Activated T-cell treated with anti-CD3 and anti-CD28 coated beads, Interleukin-2, amount 50 U/mL, for 24 hours (primary cell): Measurements from ENCODE around the gene YPEL2.

ENCODE experiments used
- DNase-seq: peaks from one replicate; pipeline ENCODE4 v3.0.0-alpha.2; 2020
- H3K27ac Mint-ChIP-seq: 2 replicates; pipeline ENCODE4 v1.8.0; 2020; ENCODE audit warnings: mild to moderate bottlenecking, mixed read lengths
- H3K27me3 Mint-ChIP-seq: 2 replicates; pipeline ENCODE4 v1.8.0; 2020; ENCODE audit warnings: mixed read lengths
- H3K36me3 Mint-ChIP-seq: 2 replicates; pipeline ENCODE4 v1.8.0; 2020; ENCODE audit warnings: low read depth, mixed read lengths
- H3K4me1 Mint-ChIP-seq: 2 replicates; pipeline ENCODE4 v1.8.0; 2020; ENCODE audit warnings: low read depth, mixed read lengths
- H3K4me3 Mint-ChIP-seq: 2 replicates; pipeline ENCODE4 v1.8.0; 2020; ENCODE audit warnings: mild to moderate bottlenecking, moderate library complexity, mixed read lengths
- H3K9me3 Mint-ChIP-seq: 2 replicates; pipeline ENCODE4 v1.8.0; 2020; ENCODE audit warnings: mixed read lengths

Gene YPEL2

GRCh38 chr17:59413014-59413766, 81.7 kb downstream of the YPEL2 start:
- no peak overlapping the region for H3K4me3 Mint-ChIP-seq
- no peak for DNase-seq
- H3K27ac Mint-ChIP-seq = peak overlapping the region; percentile 44
- H3K27me3 Mint-ChIP-seq = no peaks in the 10 kb centered on the region
- peaks cover 6% of the 10 kb centered on the region for H3K9me3 Mint-ChIP-seq
- no peaks in the 10 kb centered on the region for H3K36me3 Mint-ChIP-seq
- H3K4me1 Mint-ChIP-seq = peaks cover 16% of the 10 kb centered on the region

DNA sequence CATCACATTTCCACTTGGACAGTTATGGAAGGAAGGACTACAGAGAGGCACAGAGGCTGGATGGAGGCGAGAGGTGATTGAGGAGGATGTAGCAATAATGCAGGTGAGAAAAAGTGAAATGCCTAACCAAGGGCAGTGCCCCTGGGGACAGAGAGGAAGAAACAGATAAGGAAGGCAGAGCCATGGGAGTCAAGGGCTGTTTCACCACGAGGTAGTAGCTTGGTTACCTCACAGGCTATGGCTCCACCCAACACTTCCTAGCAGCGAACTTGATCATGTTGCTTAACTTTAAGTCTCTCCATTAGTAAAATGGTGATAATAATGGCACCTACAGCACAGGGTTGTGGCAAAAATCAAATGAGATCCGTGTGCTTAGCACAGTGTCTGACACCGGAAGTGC, 83.9 kb downstream of the YPEL2 start:
- Mint-ChIP-seq H3K4me1 (peaks cover 16% of the 10 kb centered on the region), H3K36me3 (no peaks in the 10 kb centered on the region), H3K27me3 (no peaks in the 10 kb centered on the region), H3K4me3 (no peak overlapping the region), H3K9me3 (no peaks in the 10 kb centered on the region), H3K27ac (no peak overlapping the region)
- DNase-seq = no peak

- no peak overlapping the region for H3K4me3 Mint-ChIP-seq
- H3K27ac Mint-ChIP-seq = no peak overlapping the region
- no peak for DNase-seq
- no peaks in the 10 kb centered on the region for H3K9me3 Mint-ChIP-seq
- no peaks in the 10 kb centered on the region for H3K36me3 Mint-ChIP-seq
- H3K4me1 Mint-ChIP-seq = peaks cover 16% of the 10 kb centered on the region
- no peaks in the 10 kb centered on the region for H3K27me3 Mint-ChIP-seq
These were observed 84.7 kb downstream of the YPEL2 start for GRCh38 chr17:59416184-59416583.

GRCh38 chr17:59417452-59417851, 86.0 kb downstream of the YPEL2 start:
- no peak overlapping the region for H3K27ac Mint-ChIP-seq
- no peak overlapping the region for H3K4me3 Mint-ChIP-seq
- no peaks in the 10 kb centered on the region for H3K27me3 Mint-ChIP-seq
- DNase-seq = no peak
- no peaks in the 10 kb centered on the region for H3K36me3 Mint-ChIP-seq
- H3K4me1 Mint-ChIP-seq = peaks cover 16% of the 10 kb centered on the region
- H3K9me3 Mint-ChIP-seq = no peaks in the 10 kb centered on the region

GRCh38 chr17:59418732-59419166, 87.3 kb downstream of the YPEL2 start:
- no peak for DNase-seq
- H3K36me3 Mint-ChIP-seq = no peaks in the 10 kb centered on the region

GRCh38 chr17:59420901-59421300, 89.4 kb downstream of the YPEL2 start:
- no peaks in the 10 kb centered on the region for H3K9me3 Mint-ChIP-seq
- H3K4me3 Mint-ChIP-seq = no peak overlapping the region
- no peaks in the 10 kb centered on the region for H3K27me3 Mint-ChIP-seq
- peaks cover 11% of the 10 kb centered on the region for H3K4me1 Mint-ChIP-seq
- no peaks in the 10 kb centered on the region for H3K36me3 Mint-ChIP-seq
- DNase-seq = no peak
- no peak overlapping the region for H3K27ac Mint-ChIP-seq

More at GRCh38 chr17:59418732-59419166, 87.3 kb downstream of the YPEL2 start:
- H3K4me1 Mint-ChIP-seq = peaks cover 7% of the 10 kb centered on the region
- no peaks in the 10 kb centered on the region for H3K9me3 Mint-ChIP-seq
- no peak overlapping the region for H3K4me3 Mint-ChIP-seq
- no peak overlapping the region for H3K27ac Mint-ChIP-seq
- H3K27me3 Mint-ChIP-seq = no peaks in the 10 kb centered on the region

DNA sequence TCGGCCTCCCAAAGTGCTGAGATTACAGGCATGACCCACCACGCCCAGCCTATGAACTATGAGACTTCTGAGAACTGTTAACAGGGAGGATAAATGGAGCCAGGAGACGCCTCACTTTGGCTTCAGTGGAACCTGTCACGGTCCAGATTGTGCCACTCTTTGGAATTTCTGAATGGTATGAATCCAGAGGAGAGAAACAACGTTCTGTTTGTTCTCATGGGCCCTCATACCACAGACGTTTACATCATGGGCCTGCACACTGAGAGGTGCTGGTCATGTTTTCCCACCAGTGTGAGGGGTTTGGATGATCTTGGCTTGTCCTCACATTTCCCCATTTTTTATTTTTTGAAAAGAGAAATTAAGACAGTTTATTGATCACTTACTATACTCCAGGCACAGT, 90.3 kb downstream of the YPEL2 start:
- no peaks in the 10 kb centered on the region for H3K9me3 Mint-ChIP-seq
- no peak for DNase-seq
- H3K27ac Mint-ChIP-seq = no peak overlapping the region
- no peak overlapping the region for H3K4me3 Mint-ChIP-seq
- H3K27me3 Mint-ChIP-seq = no peaks in the 10 kb centered on the region
- H3K36me3 Mint-ChIP-seq = no peaks in the 10 kb centered on the region
- H3K4me1 Mint-ChIP-seq = peaks cover 9% of the 10 kb centered on the region

GRCh38 chr17:59423137-59423724, 91.8 kb downstream of the YPEL2 start:
- peaks cover 22% of the 10 kb centered on the region for H3K4me1 Mint-ChIP-seq
- no peaks in the 10 kb centered on the region for H3K36me3 Mint-ChIP-seq
- no peaks in the 10 kb centered on the region for H3K9me3 Mint-ChIP-seq
- DNase-seq = no peak
- no peaks in the 10 kb centered on the region for H3K27me3 Mint-ChIP-seq
- H3K4me3 Mint-ChIP-seq = no peak overlapping the region
- no peak overlapping the region for H3K27ac Mint-ChIP-seq

DNA sequence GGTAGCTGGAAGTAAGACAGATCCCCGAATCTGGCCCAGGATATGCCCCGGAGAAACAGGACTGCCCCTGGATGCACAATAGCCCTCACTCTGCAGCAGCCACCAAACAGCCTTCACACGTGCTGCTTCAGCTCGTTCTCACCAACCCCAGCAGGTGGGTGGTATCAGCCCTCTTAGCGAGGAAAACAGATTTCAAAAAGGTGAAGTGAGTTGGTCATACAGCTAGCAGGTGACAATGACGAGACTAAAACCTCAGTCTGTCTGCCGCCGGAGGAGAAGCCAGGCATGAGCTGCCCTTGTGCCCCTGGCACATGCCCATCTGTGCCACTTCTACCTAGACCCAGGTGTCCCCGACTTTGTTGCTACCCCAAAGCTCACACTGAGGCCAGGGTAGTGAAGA, 92.4 kb downstream of the YPEL2 start:
- no peaks in the 10 kb centered on the region for H3K9me3 Mint-ChIP-seq
- no peak overlapping the region for H3K4me3 Mint-ChIP-seq
- H3K4me1 Mint-ChIP-seq = peaks cover 22% of the 10 kb centered on the region
- DNase-seq = no peak
- H3K27me3 Mint-ChIP-seq = no peaks in the 10 kb centered on the region
- no peaks in the 10 kb centered on the region for H3K36me3 Mint-ChIP-seq
- H3K27ac Mint-ChIP-seq = no peak overlapping the region

DNA sequence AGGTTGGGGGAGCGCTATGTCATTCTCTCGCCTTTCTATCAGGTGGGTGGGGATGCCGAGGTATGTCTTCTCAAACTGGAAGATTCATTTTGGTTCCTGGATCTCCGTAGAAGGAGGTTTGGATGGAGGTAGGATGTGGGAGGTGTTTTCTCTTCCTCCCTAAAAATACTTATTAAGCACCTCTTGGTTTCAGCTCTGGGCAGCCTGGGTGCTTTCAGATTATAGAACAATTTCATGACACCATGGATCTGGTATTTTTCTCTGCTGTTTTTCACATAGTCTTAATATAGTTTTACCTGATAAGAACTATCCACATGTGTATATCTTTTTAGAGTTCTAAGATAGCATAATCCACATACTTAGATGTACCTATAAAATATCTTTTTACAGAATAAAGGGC, 92.9 kb downstream of the YPEL2 start:
- no peak for DNase-seq

DNA sequence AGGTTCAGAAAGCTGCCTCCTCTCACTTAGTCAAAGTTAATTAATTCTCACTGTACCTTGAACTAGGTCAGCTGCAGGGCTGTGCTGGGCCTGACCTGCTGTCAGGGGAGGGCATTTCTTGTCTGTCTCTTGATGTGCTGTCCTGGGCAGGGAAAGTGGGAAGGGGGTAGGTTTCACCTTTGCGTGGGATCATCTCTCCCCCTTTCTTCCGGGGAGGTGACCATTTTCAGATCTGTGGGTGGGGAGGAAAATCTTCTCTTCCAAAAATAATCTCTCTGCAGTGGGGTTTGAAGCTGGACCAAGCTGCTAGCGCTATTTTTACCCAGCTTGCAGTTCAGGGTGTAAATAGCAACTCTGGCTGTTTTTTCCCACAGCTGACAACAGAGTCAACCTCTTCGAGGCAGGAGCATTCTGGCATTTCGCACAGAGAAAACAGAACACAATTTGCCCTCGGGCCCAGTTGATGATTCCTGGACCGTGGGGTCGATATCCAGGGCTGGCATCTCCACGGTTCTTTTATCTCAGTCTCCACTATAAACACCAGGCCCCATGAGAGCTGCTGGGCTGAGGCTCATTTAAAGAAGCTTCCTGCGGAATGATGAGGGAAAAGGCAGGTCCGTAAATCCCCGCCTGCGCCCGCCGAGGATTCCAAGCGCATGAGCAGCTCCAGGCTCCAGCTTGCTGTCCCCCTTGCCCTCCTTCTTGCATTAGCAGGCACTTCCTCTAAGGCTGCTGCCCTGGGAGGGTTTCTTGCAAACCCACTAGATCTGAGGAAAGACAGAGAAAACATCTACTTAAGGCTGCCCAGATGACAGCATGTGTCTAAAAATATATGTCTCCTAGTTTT, 93.9 kb downstream of the YPEL2 start:
- H3K36me3 Mint-ChIP-seq = no peaks in the 10 kb centered on the region
- H3K27ac Mint-ChIP-seq = no peak overlapping the region
- no peak overlapping the region for H3K4me3 Mint-ChIP-seq
- no peaks in the 10 kb centered on the region for H3K27me3 Mint-ChIP-seq
- no peaks in the 10 kb centered on the region for H3K9me3 Mint-ChIP-seq
- H3K4me1 Mint-ChIP-seq = peaks cover 22% of the 10 kb centered on the region
- DNase-seq = no peak

More for the DNA sequence above, 92.9 kb downstream of the YPEL2 start:
- peaks cover 22% of the 10 kb centered on the region for H3K4me1 Mint-ChIP-seq
- no peaks in the 10 kb centered on the region for H3K27me3 Mint-ChIP-seq
- H3K27ac Mint-ChIP-seq = no peak overlapping the region
- H3K9me3 Mint-ChIP-seq = no peaks in the 10 kb centered on the region
- no peaks in the 10 kb centered on the region for H3K36me3 Mint-ChIP-seq
- no peak overlapping the region for H3K4me3 Mint-ChIP-seq

DNA sequence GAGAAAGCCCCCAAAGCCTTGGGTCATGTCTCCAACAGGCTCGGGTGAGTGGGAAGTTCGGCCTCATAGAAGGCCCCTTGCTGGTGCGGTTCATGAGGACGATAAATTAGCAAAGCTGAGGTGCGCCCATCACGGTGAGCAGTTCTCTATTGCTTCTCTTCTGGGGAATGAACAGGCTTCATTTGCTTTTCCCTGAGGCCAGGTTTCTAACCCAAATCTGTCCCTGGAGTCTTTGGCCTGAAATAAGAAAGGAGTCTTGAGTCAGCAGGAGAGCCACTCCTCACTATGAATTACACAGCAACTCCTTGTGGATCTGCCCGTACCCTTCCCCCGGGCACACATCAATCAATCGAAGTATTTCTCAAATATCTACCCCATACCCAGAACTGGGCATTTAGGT, 94.6 kb downstream of the YPEL2 start:
- peaks cover 22% of the 10 kb centered on the region for H3K4me1 Mint-ChIP-seq
- no peaks in the 10 kb centered on the region for H3K36me3 Mint-ChIP-seq
- peak overlapping the region; percentile 33 for H3K27ac Mint-ChIP-seq
- no peak overlapping the region for H3K4me3 Mint-ChIP-seq
- no peaks in the 10 kb centered on the region for H3K9me3 Mint-ChIP-seq
- no peaks in the 10 kb centered on the region for H3K27me3 Mint-ChIP-seq
- DNase-seq = no peak

DNA sequence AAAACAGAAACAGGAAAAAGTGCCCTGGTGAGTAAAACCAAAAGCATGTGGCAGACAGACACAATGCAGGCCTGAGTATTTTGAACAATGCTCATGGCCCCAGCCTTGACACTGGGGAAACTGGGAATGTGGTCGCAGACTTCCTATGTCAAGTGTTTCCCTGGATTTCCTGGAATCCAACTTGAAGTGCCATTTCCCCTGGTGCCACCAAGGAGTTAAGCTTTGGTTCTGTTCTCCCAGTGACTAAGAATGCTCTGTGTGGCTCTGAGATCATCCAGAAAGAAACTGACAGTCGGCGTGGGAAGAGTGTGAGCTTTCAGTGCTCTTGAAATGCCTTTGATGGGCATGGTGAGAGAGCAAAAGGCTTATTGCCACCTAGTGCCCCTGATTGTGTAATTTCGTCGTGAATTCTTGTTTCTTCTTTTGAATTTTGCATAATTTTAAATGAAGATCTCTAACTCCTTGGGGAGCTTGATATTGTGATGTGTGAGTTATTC, 96.0 kb downstream of the YPEL2 start:
- Mint-ChIP-seq H3K9me3 (no peaks in the 10 kb centered on the region), H3K27ac (peak overlapping the region; percentile 62), H3K4me1 (peaks cover 29% of the 10 kb centered on the region), H3K27me3 (no peaks in the 10 kb centered on the region), H3K36me3 (no peaks in the 10 kb centered on the region), H3K4me3 (no peak overlapping the region)
- peak; percentile 57 for DNase-seq

DNA sequence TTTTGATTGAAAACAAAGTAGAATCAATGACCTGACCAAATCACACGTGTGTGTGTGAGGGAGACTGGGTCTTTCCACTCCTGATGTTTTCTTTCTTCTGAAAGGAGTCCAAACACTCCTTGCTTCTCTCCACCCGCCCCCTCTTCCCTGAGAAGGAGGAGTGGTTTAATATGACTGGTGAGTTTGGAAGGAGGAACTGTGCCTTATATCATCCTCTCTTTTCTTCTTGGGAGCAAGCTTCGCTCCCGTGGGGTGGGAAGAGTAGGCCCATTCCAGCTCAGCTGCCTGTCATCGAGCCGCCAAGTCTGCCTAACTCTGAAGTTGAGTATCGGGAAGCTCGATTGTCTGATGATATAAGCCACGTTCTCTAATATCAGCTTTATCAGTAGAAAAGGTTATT, 96.5 kb downstream of the YPEL2 start:
- no peak for DNase-seq
- Mint-ChIP-seq H3K9me3 (no peaks in the 10 kb centered on the region), H3K4me1 (peaks cover 30% of the 10 kb centered on the region), H3K36me3 (no peaks in the 10 kb centered on the region), H3K27me3 (no peaks in the 10 kb centered on the region), H3K4me3 (no peak overlapping the region), H3K27ac (peak overlapping the region; percentile 62)
